HCT116 (cell line): Measurements from ENCODE around the gene SPRR1A. TPM values are rescaled to one million over a fixed set of nuclear protein-coding genes. Genes with fewer than 3 reads are reported as not detected.

Experiments used
- ATAC-seq: fragments of 200-7000 bp; cut with Tn5 transposase; 2 replicates; pipeline ENCODE4 v1.9.1; 2020; ENCODE audit warnings: mild to moderate bottlenecking, moderate library complexity
- BruUV-seq: library from RNA; stranded (reverse); fragments of 400-500 nt; replicated peaks from 2 replicates; lab custom pipeline; 2021; lab: Mats Ljungman, UMichigan
- CTCF ChIA-PET: fragments of 300-600 bp; sonication (Branson Sonifier 250); formaldehyde crosslinking; loops from one replicate; lab custom pipeline; 2021; ENCODE audit warnings: antibody characterized with exemption; lab: Charles Lee
- POLR2A ChIA-PET: fragments of 300-600, 350-600 bp; sonication (Branson Sonifier 250); formaldehyde crosslinking; loops from one replicate; lab custom pipeline; 2021; ENCODE audit warnings: antibody characterized with exemption; lab: Charles Lee
- RAD21 ChIA-PET, 2 experiments: fragments of 300-600 bp; sonication (Branson Sonifier 250); formaldehyde crosslinking; loops; one replicate each; lab custom pipeline; 2023; ENCODE audit warnings: low total read pairs in 2 of 2; ENCODE audit not compliant: uncharacterized antibody in 2 of 2, unreplicated experiment in 2 of 2, low non-redundant PET in 1 of 2; lab: Charles Lee
- DNase-seq: peaks from one replicate; pipeline ENCODE4 v3.0.0-alpha.2; 2010; ENCODE audit warnings: low read depth, low spot score
- H2AFZ ChIP-seq: fragments of 200-600 bp; shearing (Covaris generic), sonication (generic); 2 replicates; pipeline ENCODE4 v1.6.1; 2017; ENCODE audit warnings: low read depth, mixed run types, mixed read lengths, antibody characterized with exemption, low read length; ENCODE audit not compliant: poor library complexity, severe bottlenecking
- H3K27ac ChIP-seq: 2 replicates; pipeline ENCODE4 v1.5.1; 2012; ENCODE audit warnings: low read depth, low read length
- H3K27me3 ChIP-seq: fragments of 200-600 bp; sonication (generic); 2 replicates; pipeline ENCODE4 v1.6.1; 2016; ENCODE audit warnings: mixed run types, low read length, mixed read lengths; ENCODE audit not compliant: insufficient read depth
- H3K36me3 ChIP-seq, 2 experiments: fragments of 200-500 bp in 1 of 2; fragments of 200-600 bp in 1 of 2; sonication (Bioruptor generic) in 1 of 2; sonication (generic) in 1 of 2; 2 replicates each; pipeline versions ENCODE4 v1.5.1 to v1.6.1; 2014 to 2016; ENCODE audit warnings: low read length in 2 of 2, inconsistent platforms in 1 of 2, mixed read lengths in 1 of 2, mixed run types in 1 of 2; ENCODE audit not compliant: insufficient read depth in 2 of 2, control insufficient read depth in 1 of 2
- H3K4me1 ChIP-seq, 2 experiments: fragments of 200-600 bp in 1 of 2; sonication (generic) in 1 of 2; 2 replicates each; pipeline versions ENCODE4 v1.5.1 to v1.6.1; 2012 to 2017; ENCODE audit warnings: low read length in 2 of 2, inconsistent platforms in 1 of 2, mild to moderate bottlenecking in 1 of 2, mixed read lengths in 1 of 2, mixed run types in 1 of 2, moderate library complexity in 1 of 2; ENCODE audit not compliant: insufficient read depth in 2 of 2, control insufficient read depth in 1 of 2
- H3K4me2 ChIP-seq: fragments of 200-600 bp; sonication (generic); 2 replicates; pipeline ENCODE4 v1.6.1; 2017; ENCODE audit warnings: mixed run types, low read length, mixed read lengths
- H3K4me3 ChIP-seq, 2 experiments: fragments of 200-600 bp in 1 of 2; sonication (generic) in 1 of 2; replicated peaks in 1 of 2; 2 replicates each; pipeline ENCODE4 v1.5.1; 2011 to 2016; ENCODE audit warnings: low read length in 2 of 2, control low read depth in 1 of 2, low read depth in 1 of 2, mild to moderate bottlenecking in 1 of 2, mixed read lengths in 1 of 2, mixed run types in 1 of 2
- H3K79me2 ChIP-seq: fragments of 200-600 bp; sonication (generic); 2 replicates; pipeline ENCODE4 v1.6.1; 2017; ENCODE audit warnings: mild to moderate bottlenecking, mixed run types, low read length, moderate library complexity, mixed read lengths; ENCODE audit not compliant: insufficient read depth
- H3K9ac ChIP-seq: fragments of 200-600 bp; sonication (generic); 2 replicates; pipeline ENCODE4 v1.6.1; 2016; ENCODE audit warnings: low read length, mixed read lengths
- H3K9me2 ChIP-seq: fragments of 200-600 bp; sonication (generic), shearing (Covaris generic); 2 replicates; pipeline ENCODE4 v1.6.1; 2017; ENCODE audit warnings: mixed run types, mild to moderate bottlenecking, moderate library complexity; ENCODE audit not compliant: insufficient read depth
- H3K9me3 ChIP-seq, 2 experiments: fragments of 200-500 bp in 1 of 2; fragments of 200-600 bp in 1 of 2; sonication (Bioruptor generic) in 1 of 2; sonication (generic) in 1 of 2; 2 replicates each; pipeline ENCODE4 v1.6.1; 2014 to 2017; ENCODE audit warnings: low read length in 2 of 2, mixed read lengths in 2 of 2, inconsistent platforms in 1 of 2, low read depth in 1 of 2, mild to moderate bottlenecking in 1 of 2, mixed run types in 1 of 2, moderate library complexity in 1 of 2; ENCODE audit not compliant: control insufficient read depth in 1 of 2, insufficient read depth in 1 of 2
- H4K20me1 ChIP-seq: fragments of 200-600 bp; sonication (generic), shearing (Covaris generic); 2 replicates; pipeline ENCODE4 v1.6.1; 2017; ENCODE audit warnings: mixed run types, mild to moderate bottlenecking, moderate library complexity; ENCODE audit not compliant: insufficient read depth
- CEBPB ChIP-seq: IDR thresholded peaks from 2 replicates; pipeline ENCODE4 v1.6.1; 2012; ENCODE audit warnings: low read depth
- CTCF ChIP-seq, 3 experiments: fragments of 200-600 bp in 1 of 3; sonication (generic) in 1 of 3; IDR thresholded peaks in 2 of 3; conservative IDR thresholded peaks in 1 of 3; 2 replicates each; pipeline ENCODE4 v1.5.1; 2012 to 2017; ENCODE audit warnings: low read depth in 2 of 3, low read length in 2 of 3, antibody characterized with exemption in 1 of 3, borderline replicate concordance in 1 of 3, control low read depth in 1 of 3, mild to moderate bottlenecking in 1 of 3, mixed read lengths in 1 of 3, mixed run types in 1 of 3, moderate library complexity in 1 of 3; ENCODE audit not compliant: insufficient read depth in 1 of 3
- FOSL1 ChIP-seq: IDR thresholded peaks from 2 replicates; pipeline ENCODE4 v1.6.1; 2012; ENCODE audit warnings: low read depth
- RAD21 ChIP-seq: IDR thresholded peaks from 2 replicates; pipeline ENCODE4 v1.6.1; 2012; ENCODE audit warnings: low read depth, mild to moderate bottlenecking
- SIN3A ChIP-seq: IDR thresholded peaks from 2 replicates; pipeline ENCODE4 v1.6.1; 2012; ENCODE audit warnings: low read depth
- SP1 ChIP-seq: IDR thresholded peaks from 2 replicates; pipeline ENCODE4 v1.6.1; 2012; ENCODE audit warnings: low read depth
- YY1 ChIP-seq: IDR thresholded peaks from 2 replicates; pipeline ENCODE4 v1.6.1; 2011; ENCODE audit warnings: low read length, low read depth, moderate library complexity, mild to moderate bottlenecking; ENCODE audit not compliant: insufficient replicate concordance; ENCODE audit errors: extremely low read depth
- ZNF274 ChIP-seq: fragments of 200-500 bp; sonication (Bioruptor generic); IDR thresholded peaks from 2 replicates; pipeline ENCODE4 v1.6.1; 2014; ENCODE audit warnings: mild to moderate bottlenecking, low read depth, low read length, inconsistent platforms
- intact Hi-C: fragments of 100-400 bp; cut with micrococcal nuclease; formaldehyde crosslinking; loops from 2 replicates; pipeline ENCODE4 v1.10.0; 2022
- total RNA-seq: library from RNA; stranded (reverse); gene quantifications from one replicate; pipeline ENCODE4 v1.2.1, GENCODE V29; 2021; ENCODE audit not compliant: unreplicated experiment
- TF ChIP-seq, protein P1 (sequence below): IDR thresholded peaks from 2 replicates; pipeline ENCODE4 v1.6.1; 2012
- TF ChIP-seq, protein P2 (sequence below): IDR thresholded peaks from 2 replicates; pipeline ENCODE4 v1.6.1; 2011; ENCODE audit warnings: mild to moderate bottlenecking, low read length, moderate library complexity; ENCODE audit not compliant: insufficient replicate concordance; ENCODE audit errors: extremely low read depth

The SPRR1A gene
- total RNA-seq, 1 experiment from 2014 or later, result not detected

- CTCF ChIA-PET, result no interaction called here
Observed at GRCh38 chr1:152964536-152964935, 19.3 kb upstream of the SPRR1A start.

More at GRCh38 chr1:152964536-152964935, 19.3 kb upstream of the SPRR1A start:
- no peak overlapping the region for H2AFZ ChIP-seq
- H3K27ac ChIP-seq, result no peak overlapping the region
- no TSS peak for BruUV-seq
- H3K4me1 ChIP-seq, result no peaks in the 10 kb centered on the region
- H4K20me1 ChIP-seq, result no peaks in the 10 kb centered on the region; the same call in 1 of the 2 replicates
- no peak for DNase-seq
- H3K9ac ChIP-seq, result no peak overlapping the region
- H3K9me3 ChIP-seq, result no peaks in the 10 kb centered on the region
- H3K36me3 ChIP-seq, result no peaks in the 10 kb centered on the region
- peaks cover 18% of the 10 kb centered on the region for H3K27me3 ChIP-seq
- no peak for TF ChIP-seq CTCF (IDR thresholded peaks at IDR 0.05 in 2 of 3, conservative IDR thresholded peaks at IDR 0.05 in 1 of 3; ENCODE audit: borderline replicate concordance in 1 of 3, insufficient read depth in 1 of 3, low read depth in 2 of 3, low read length in 2 of 3)
- no peak for TF ChIP-seq FOSL1
- TF ChIP-seq YY1, result no peak
- TF ChIP-seq, protein P1, sequence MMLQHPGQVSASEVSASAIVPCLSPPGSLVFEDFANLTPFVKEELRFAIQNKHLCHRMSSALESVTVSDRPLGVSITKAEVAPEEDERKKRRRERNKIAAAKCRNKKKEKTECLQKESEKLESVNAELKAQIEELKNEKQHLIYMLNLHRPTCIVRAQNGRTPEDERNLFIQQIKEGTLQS, result no peak
- no peak for TF ChIP-seq SP1
- TF ChIP-seq CEBPB, result no peak
- TF ChIP-seq SIN3A, result no peak
- no peak for TF ChIP-seq RAD21
- TF ChIP-seq ZNF274, result no peak
- TF ChIP-seq, protein P2, sequence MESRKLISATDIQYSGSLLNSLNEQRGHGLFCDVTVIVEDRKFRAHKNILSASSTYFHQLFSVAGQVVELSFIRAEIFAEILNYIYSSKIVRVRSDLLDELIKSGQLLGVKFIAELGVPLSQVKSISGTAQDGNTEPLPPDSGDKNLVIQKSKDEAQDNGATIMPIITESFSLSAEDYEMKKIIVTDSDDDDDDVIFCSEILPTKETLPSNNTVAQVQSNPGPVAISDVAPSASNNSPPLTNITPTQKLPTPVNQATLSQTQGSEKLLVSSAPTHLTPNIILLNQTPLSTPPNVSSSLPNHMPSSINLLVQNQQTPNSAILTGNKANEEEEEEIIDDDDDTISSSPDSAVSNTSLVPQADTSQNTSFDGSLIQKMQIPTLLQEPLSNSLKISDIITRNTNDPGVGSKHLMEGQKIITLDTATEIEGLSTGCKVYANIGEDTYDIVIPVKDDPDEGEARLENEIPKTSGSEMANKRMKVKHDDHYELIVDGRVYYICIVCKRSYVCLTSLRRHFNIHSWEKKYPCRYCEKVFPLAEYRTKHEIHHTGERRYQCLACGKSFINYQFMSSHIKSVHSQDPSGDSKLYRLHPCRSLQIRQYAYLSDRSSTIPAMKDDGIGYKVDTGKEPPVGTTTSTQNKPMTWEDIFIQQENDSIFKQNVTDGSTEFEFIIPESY, result no peak
- RAD21 ChIA-PET, result no interaction called here
- no peak overlapping the region for H3K4me3 ChIP-seq
- H3K9me2 ChIP-seq, result no peaks in the 10 kb centered on the region
- intact Hi-C loops, result no loop called here
- H3K79me2 ChIP-seq, result no peaks in the 10 kb centered on the region
- H3K4me2 ChIP-seq, result no peak overlapping the region
- no peak for ATAC-seq
- POLR2A ChIA-PET, result no interaction called here
